Stimulated activated CD4-positive, alpha-beta T cell treated with anti-CD3 and anti-CD28 coated beads, Interleukin-2, amount 100 ng/mL, for 24 hours (primary cell): ENCODE results near the gene DGKH.
"Not testable (repeated sequence)": the region's sequence is repeated elsewhere in the genome, so short reads cannot be mapped to it uniquely, and the experiment has no call there.

Experiments used
- DNase-seq, 2 donors: peaks; one replicate each; pipeline ENCODE4 v3.0.0-alpha.2; 2020

The DGKH gene

DNA sequence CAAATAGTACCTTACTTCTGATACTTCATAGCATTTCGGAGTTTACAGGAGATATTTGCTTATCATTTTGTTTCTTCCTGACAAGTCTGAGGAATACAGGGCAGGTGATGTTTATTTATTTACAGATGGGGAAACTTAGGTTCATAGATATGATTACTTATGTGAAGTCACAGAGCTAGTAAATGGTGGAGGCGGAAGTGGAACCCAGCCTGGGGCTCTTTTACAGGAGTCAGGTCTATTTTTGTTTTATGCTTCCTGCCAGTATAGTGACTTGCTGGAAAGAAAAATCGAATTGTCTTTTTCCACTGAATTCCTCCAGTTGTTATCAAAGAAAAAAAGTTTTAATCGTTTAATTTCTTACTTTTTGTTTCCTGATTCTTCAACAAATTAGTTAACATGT is 66.5 kb downstream of the DGKH start:
- no peak for DNase-seq

DNA sequence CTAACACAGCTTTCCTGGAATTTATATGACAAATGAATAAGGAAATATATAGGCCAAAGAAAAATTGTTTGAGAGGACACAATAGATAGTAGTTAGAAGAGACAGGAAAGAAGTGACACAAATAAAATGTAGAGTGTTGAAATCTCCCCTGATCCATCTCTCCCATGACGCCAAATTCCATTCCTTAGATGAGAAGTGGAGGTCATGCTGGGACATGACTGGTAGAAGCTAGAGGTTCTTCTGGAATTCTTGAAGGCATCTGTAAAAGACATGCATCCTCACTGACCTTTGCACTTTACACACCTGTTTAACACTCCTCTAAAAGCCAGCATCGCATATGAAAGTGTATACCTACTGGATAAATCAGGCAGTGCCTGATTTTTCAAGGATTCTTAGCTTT is 67.8 kb downstream of the DGKH start:
- no peak for DNase-seq

DNA sequence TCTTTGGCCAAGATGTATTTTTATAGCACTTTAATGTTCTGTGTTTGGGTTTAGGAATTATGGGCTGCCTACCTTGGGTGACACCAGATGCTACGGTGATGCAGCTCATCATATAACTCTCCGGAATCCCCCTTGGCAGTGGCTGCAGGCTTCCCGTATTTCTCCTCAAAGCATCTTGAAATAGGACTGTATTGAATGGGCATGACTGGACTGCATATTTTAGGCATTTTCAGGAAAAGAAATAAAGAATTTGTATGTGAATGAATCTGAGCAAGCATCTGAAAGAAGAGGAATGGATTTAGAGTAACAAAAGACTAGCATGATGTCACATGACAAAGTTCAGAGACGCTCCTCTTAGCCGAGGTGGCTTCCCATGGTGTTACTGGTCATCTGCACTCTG is 70.6 kb downstream of the DGKH start:
- no peak for DNase-seq

DNA sequence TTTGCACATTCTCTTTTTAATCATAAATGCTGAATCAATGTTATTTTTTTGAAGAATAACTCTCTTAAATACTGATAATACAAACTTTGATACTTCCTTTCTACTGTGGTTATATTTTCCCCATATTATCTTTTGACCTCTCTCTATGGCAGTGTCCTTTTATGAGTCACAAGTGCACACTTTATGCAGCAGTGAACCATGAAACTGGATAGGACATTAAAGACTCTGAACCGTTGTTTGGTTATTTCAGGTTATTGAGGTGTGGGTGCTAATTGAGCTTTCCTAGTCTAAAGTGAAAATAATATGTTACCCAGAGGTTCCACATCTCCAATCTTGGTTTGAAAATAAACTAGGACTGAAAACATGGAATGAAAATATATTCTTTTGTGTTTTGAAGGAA is 71.4 kb downstream of the DGKH start:
- DNase-seq, result no peak

DNA sequence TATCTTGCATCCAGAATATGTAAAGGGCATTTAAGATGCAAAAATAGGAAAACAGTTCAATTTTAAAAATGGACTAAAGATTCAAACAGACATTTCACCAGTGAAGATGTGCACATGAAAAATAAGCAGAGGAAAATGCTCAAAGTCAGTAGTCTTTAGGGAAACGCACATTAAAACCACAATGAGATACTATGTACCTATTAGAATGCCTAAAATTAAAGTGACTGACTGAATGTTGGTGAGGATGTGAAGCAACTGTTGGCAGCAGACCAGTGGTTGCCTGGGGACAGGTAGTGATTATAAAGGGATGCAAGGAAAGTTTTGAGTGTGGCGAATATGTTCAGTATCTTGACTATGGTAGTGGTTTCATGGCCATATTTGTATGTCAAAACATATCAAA is 75.2 kb downstream of the DGKH start:
- no peak for DNase-seq

DNA sequence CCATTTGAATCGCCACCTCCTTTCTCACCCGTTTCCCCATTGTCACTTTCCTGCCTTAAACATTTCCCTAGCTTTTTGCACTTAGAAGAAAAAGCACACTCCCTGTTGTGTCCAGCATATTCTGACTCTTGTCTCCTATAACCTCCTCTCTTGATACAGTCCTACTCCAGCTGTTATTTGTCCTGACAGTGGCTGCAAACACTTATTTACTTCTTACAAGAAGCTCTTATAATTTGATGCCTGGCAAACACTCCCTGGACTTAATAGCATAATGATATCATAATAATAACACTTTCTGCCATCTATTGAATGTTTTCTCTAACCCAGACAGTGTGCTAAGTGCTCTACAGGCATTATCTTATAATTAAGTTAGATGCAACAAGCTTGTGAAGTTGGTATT is 76.6 kb downstream of the DGKH start:
- DNase-seq, result no peak

DNA sequence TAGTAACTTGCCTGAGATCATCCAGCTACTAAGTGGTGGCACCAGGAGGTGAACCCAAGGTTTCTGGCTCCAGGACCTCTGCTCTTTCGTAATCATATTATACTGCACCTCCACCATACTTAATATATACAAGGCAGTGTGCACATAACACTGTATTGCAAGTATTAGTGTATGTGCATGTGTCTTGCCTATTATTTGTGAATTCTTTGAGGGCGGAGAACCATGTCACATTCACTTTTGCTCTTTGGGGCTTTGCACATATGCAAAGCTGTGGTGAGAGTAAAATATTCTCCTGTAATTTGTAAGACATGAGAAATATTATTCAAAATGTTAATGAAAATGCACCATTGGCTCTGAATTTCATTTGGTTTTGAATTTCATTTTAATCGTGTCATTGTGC is 78.6 kb downstream of the DGKH start:
- DNase-seq, result no peak

DNA sequence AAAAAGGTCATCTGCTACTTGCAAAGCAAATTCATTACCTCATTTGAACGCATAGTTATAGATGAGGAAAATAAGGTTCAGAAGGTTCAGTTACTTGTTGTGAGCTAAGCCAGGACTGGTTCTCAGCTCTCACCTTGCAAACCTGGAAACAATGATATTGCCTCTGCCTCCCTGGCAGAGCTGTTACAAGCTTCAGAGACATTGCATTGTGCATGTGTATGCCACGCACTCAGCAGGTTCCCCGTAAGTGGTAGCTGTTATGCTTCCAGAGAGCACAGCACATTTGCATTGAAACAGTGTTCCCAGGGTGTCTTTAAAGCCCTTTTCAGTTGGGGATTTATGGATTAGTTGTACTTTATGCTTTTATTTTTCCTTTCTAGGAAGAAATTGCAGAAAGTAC is 80.6 kb downstream of the DGKH start:
- DNase-seq, result no peak

DNA sequence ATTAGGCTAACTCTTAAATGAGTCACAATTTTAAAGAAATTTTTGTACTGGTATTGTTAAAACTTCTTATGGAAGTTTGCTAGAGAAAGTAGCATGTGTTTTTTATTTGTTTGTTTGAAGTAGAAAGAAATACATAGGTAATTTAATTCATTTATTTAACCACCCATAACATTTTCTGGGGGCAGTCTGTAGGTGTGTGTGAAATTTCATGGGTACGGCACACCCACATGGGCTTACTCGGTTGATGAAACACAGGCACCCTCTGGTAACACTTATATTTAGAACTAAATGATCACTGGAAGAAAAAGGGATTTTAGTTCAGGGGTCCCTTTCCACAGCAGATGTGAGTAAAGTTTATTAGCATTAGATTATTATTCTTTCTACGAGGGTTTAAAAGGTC is 88.1 kb downstream of the DGKH start:
- DNase-seq, result no peak

DNA sequence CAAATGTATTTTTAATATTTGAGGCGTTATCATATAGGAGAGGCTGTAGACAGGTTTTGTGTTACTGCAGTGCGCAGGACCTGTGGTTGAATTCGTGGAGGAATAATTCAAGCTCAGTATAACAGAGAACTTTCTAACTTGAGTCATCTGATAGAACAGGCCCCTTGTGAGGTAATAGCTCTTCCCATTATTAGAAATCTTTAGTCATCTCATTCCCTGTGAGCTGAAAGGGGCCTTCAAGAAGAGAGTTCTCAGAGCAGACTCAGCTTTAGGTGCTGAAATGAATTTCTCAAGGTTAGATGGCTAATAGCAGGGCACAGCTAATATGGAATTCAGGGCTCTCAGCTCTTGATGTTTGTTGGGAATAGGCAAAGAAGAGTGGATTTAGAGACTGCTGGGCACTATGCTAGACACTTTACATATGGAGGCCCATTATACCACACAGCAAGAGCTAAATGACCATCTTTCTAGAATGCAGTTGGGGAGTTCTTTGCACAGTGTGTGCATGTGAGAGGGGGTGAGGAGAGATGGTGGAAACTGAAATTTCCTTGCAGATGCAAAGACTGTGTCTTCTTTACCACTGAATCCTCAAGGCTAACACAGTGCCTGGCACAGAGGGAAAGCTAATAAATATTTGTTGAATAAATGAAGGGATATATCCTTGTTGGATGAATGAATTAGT is 89.5 kb downstream of the DGKH start:
- no peak for DNase-seq

DNA sequence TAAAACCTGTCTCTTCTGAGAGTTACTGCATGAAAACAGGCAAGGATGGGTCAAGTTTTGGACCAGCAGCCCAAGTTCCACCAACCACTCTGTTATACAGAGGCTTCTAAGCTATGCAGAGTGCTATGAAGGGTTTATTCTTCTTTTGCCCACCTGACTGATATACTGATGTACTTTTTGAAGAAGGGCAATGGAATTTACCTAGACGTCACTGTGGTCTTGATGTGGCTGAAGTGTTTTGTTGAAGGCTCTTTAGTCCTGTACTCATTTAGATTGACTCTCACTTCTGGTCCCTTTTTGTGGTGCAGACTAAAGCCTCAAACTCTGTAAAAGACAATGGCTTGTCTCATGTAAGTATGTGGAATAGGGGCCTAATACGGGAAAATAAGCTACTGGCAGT is 92.0 kb downstream of the DGKH start:
- no peak for DNase-seq

DNA sequence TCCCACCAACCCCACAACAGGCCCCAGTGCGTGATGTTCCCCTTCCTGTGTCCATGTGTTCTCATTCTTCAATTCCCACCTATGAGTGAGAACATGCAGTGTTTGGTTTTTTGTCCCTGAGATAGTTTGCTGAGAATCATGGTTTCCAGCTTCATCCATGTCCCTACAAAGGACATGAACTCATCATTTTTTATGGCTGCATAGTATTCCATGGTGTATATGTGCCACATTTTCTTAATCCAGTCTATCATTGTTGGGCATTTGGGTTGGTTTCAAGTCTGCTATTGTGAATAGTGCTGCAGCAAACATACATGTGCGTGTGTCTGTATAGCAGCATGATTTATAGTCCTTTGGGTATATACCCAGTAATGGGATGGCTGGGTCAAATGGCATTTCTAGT is 92.6 kb downstream of the DGKH start:
- not testable (repeated sequence) for DNase-seq

DNA sequence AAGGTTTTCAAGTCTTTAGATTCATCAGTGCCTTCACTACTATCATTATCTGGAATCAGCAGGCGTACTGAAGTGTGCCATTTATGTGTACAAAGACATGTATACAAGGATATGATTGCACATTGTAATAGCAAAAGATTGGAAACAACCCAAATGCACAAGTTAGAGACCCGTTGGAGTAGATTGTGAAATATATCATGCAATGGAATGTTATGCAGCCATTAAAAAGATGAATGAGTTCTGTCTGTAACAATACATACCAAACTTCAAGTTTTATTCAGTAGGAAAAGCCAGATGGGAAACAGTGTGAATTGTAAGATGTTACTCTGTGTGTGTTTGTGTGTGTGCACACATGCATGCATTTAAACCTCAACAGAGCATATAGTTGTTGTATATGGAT is 97.9 kb downstream of the DGKH start:
- no peak for DNase-seq

DNA sequence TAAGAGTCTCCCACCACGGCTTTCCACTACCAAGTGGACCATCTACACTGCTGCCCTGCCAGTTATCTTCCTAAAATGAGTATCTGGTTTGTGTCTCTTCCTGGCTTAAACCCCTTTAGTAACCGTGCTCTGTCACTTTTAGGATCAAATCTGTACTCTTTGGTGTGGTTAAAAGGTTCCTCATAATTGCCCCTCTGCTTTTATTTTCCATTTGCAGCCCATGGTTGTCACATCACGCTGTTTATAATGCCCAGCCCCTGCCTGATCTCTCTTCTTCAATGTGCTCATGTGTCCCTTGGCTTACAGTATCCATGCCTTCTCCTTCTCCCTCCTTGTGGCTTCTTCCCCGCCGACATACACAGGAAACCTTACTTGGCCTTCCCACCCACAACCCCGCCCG is 100.1 kb downstream of the DGKH start:
- DNase-seq, result no peak

DNA sequence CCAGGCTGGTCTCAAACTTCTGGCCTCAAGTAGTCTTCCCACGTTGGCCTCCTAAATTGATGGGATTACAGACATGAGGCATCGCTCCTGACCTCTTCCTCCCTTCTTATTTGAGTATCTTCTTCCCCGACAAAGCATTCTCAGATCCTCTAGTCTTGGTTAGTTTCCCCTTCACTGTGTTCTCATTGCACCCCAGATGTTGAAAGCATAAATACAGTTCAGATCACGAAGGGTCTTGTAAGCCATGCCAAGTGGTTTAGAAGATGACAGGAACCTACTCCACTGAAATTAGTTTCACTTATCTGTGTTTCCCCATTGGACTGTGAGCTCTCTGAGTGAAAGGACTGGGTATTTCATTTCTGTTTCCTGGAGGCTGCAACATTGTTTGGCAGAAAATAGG is 100.7 kb downstream of the DGKH start:
- DNase-seq, result no peak

DNA sequence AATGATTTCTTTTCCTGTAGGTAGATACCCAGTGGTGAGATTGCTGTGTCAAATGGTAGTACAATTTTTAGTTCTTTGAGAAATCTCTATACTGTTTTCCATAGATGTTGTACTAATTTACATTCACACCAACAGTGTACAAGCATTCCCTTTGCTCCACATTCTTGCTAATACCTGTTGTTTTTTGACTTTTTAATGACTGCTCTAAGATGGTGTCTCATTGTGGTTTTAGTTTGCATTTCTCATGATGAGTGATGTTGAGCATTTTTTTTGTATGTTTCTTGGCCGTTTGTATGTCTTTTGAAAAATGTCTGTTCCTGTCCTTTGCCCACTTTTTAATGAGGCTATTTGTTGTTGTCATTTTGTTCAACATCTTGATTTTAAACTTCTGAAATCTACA is 103.3 kb downstream of the DGKH start:
- no peak for DNase-seq

DNA sequence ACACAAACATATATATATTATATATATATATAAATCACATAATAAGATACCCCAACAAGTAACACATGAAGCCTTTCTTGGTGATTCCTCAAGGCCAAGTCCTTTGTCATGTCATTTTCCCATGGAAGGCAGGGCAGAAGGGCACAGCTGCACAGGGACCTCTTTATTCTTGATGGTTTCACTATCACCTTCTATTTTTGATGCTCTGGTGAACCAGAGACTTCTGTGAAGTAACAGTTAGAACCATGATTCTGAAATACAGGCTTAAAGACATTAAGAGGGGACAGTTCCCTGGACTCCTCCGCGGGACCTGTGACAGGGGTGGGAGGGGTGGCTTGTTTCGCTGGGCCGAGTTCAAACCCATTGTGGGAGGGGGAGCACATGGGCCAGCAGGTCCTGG is 104.0 kb downstream of the DGKH start:
- DNase-seq, result no peak

DNA sequence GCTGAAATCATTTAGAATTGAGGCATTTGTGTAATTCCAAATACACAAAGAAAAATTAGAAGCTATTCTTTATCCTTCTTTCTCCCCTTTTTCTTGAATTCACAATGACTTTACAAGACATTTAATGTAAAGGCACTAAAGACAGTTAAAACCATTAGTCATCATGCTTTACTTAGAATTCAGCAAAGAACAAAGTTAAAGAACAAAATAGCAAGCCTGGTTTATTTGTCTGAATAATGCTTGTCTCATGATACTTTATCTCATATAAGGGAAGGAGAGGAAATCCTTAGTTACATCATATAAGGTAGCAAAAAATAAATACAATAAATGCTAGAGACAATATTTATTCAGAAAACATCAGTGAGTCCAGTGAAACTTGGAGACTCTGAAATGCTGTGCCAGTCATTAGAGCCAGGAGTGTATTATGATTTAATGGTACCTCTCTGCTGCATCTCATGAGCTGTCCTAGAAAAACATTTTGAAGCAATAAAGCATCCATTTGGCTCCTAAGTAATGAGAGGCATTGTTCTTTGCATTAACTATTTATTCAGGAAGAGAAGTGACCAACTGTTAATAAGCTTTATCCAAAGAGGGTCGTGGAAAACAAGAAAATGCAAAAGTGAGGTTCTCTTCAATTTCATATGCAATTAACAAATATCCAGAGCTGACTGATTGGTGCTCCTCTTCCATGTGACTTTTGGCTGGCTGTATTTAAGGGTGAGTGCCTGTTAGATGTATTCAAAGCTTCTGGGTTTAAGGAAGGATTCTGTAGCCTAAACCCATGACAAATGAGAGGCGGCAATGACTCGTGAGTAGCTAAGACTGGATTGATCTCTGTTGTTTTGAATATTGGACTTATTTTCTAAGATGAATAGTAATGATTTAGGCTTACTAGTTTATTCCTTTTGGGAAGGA is 105.0 kb downstream of the DGKH start:
- no peak for DNase-seq

DNA sequence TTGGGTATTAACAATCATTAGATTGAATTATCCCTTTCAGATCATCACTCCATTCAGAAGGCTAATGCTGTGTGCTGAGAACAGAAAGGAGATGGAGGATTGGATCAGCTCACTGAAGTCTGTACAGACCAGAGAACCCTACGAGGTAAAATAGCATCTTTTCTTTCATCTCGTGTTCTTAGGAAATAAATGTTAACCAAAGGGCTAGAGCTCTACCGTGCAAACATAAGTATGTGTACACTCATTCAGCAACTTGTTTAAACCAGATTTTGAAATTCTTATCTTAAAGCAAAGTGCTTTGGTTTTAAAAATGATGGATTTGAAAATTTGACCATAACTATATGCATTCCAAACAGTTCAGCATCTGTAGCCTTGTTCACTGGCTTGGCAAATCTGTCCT is 106.8 kb downstream of the DGKH start:
- no peak for DNase-seq

DNA sequence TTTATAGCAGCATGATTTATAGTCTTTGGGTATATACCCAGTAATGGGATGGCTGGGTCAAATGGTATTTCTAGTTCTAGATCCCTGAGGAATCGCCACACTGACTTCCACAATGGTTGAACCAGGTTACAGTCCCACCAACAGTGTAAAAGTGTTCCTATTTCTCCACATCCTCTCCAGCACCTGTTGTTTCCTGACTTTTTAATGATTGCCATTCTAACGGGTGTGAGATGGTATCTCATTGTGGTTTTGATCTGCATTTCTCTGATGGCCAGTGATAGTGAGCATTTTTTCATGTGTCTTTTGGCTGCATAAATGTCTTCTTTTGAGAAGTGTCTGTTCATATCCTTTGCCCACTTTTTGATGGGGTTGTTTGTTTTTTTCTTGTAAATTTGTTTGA is 114.9 kb downstream of the DGKH start:
- DNase-seq, result not testable (repeated sequence)

DNA sequence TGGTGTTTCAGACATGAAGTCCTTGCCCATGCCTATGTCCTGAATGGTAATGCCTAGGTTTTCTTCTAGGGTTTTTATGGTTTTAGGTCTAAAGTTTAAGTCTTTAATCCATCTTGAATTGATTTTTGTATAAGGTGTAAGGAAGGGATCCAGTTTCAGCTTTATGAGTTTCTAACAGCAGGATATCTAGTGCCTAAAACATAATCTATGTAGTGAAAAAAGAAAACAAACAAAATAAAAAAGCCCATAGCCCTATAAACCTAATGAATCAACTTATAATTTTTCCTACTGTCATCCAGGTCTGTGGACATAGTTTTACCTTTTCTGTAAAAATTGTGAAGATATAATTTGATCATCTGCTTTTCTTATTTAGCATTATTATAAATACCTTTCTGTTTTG is 115.5 kb downstream of the DGKH start:
- not testable (repeated sequence) for DNase-seq

DNA sequence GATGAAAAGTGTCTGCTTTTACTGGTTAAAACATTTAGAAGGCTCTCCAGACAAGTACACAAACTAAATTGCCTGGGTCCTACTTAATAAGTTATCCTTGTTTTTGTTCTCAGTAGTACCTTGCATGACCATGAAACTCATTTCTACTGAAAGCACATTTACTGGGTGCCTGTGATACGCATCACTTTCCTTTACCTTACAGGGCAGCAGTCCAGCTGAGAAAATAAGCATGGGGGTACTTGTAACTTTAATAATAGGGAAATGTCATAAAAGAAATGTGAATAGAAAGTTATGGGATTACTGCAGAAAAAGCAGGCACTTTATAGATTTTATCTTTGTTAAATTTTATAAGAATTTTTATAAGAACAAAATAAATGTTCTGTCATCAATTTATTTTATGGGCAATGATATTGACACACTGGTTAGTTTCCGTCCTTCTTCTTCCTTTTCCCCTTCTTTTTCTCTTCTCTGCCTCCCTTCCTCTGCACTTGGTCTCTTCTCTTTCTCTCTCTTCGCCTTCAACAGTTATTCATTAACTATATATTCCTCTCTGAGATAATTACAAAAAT is 116.2 kb downstream of the DGKH start:
- no peak for DNase-seq

DNA sequence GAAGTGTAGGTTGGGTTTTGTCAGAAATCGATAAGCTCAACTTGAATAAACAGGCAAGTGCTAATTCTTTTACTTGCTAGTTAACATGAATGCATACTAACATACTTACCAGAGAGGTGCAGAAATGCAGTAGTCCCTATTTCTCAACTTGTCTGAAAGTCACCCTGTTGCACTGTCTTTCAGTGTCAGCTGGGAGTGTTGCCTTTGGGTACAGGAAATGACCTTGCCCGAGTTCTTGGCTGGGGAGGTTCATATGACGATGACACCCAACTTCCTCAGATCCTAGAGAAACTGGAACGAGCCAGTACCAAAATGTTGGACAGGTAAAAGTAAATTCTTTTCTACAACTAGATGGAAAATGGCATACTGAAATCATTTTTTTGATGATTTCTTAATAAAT is 120.0 kb downstream of the DGKH start:
- no peak for DNase-seq

DNA sequence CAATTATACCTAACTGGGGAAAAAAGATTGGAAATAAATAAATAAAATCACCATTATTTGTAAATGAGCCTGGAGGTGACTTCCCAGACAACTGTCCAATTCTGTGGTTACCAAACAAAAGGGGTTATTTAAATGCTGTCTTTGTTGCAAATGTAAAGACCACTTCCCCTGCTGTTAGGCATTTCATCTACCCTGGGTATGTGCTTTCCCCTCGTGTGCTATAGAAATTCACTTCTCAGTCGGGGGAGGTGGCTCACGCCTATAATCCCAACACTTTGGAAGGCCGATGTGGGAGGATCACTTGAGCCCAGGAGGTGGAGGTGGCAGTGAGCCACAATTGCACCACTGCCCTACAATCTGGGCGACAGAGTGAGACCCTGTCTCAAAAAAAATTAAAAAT is 121.6 kb downstream of the DGKH start:
- no peak for DNase-seq
